ENCODE results near the gene LAMA2. TPM values are rescaled to one million over a fixed set of nuclear protein-coding genes. Genes with fewer than 3 reads are reported as not detected.

Gene LAMA2
- polyA plus RNA-seq, 1 donor from 2014 or later, result 2.5 TPM

DNA sequence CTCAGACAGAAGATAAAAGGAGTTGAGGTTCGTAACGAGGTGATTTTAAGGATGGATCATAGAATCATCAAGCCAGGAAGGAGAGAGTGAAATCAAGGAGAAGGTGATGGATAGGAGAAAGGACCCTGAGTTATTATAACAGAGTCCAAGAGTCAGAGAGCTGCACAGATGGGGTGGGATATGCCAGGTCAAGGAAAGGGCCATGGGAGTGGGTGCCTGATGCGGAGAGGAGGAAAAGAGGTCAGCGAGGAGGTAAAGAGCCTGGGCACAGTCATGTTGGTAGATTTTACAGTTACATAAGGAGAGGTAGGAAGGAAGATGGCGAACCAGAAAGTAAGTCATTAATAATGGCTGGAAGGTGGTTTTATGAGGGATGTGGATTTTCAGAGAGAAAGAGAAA is 114.9 kb downstream of the LAMA2 start:
- no peaks in the 10 kb centered on the region for H3F3A ChIP-seq (ENCODE audit: insufficient read depth, low read length, poor library complexity, severe bottlenecking)
- no peak for TF ChIP-seq MXI1 (conservative IDR thresholded peaks at IDR 0.05; ENCODE audit: poor library complexity, severe bottlenecking)
- no peak for TF ChIP-seq POLR2AphosphoS5 (IDR thresholded peaks at IDR 0.05)
- TF ChIP-seq TAF1 (IDR thresholded peaks at IDR 0.05; ENCODE audit: low read depth), result no peak
- TF ChIP-seq, protein P1, sequence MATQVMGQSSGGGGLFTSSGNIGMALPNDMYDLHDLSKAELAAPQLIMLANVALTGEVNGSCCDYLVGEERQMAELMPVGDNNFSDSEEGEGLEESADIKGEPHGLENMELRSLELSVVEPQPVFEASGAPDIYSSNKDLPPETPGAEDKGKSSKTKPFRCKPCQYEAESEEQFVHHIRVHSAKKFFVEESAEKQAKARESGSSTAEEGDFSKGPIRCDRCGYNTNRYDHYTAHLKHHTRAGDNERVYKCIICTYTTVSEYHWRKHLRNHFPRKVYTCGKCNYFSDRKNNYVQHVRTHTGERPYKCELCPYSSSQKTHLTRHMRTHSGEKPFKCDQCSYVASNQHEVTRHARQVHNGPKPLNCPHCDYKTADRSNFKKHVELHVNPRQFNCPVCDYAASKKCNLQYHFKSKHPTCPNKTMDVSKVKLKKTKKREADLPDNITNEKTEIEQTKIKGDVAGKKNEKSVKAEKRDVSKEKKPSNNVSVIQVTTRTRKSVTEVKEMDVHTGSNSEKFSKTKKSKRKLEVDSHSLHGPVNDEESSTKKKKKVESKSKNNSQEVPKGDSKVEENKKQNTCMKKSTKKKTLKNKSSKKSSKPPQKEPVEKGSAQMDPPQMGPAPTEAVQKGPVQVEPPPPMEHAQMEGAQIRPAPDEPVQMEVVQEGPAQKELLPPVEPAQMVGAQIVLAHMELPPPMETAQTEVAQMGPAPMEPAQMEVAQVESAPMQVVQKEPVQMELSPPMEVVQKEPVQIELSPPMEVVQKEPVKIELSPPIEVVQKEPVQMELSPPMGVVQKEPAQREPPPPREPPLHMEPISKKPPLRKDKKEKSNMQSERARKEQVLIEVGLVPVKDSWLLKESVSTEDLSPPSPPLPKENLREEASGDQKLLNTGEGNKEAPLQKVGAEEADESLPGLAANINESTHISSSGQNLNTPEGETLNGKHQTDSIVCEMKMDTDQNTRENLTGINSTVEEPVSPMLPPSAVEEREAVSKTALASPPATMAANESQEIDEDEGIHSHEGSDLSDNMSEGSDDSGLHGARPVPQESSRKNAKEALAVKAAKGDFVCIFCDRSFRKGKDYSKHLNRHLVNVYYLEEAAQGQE (IDR thresholded peaks at IDR 0.05; ENCODE audit: borderline replicate concordance), result no peak
- no peak for TF ChIP-seq RAD21 (conservative IDR thresholded peaks at IDR 0.05)
- no peak for TF ChIP-seq SMC3 (conservative IDR thresholded peaks at IDR 0.05; ENCODE audit: poor library complexity)
- TF ChIP-seq, protein P2, sequence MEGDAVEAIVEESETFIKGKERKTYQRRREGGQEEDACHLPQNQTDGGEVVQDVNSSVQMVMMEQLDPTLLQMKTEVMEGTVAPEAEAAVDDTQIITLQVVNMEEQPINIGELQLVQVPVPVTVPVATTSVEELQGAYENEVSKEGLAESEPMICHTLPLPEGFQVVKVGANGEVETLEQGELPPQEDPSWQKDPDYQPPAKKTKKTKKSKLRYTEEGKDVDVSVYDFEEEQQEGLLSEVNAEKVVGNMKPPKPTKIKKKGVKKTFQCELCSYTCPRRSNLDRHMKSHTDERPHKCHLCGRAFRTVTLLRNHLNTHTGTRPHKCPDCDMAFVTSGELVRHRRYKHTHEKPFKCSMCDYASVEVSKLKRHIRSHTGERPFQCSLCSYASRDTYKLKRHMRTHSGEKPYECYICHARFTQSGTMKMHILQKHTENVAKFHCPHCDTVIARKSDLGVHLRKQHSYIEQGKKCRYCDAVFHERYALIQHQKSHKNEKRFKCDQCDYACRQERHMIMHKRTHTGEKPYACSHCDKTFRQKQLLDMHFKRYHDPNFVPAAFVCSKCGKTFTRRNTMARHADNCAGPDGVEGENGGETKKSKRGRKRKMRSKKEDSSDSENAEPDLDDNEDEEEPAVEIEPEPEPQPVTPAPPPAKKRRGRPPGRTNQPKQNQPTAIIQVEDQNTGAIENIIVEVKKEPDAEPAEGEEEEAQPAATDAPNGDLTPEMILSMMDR (IDR thresholded peaks at IDR 0.05; ENCODE audit: poor library complexity, severe bottlenecking), result no peak
- no peak for TF ChIP-seq EP300 (conservative IDR thresholded peaks at IDR 0.05; ENCODE audit: poor library complexity, severe bottlenecking)
- TF ChIP-seq EZH2 (IDR thresholded peaks at IDR 0.05; ENCODE audit: borderline replicate concordance, insufficient read depth, low read length, poor library complexity, severe bottlenecking), result no peak
- no peaks in the 10 kb centered on the region for H3K36me3 ChIP-seq (ENCODE audit: insufficient read depth, low read length)
- no peaks in the 10 kb centered on the region for H3K79me2 ChIP-seq (replicated peaks; ENCODE audit: insufficient read depth, low read length)
- no peak overlapping the region for H3K4me3 ChIP-seq (ENCODE audit: low read length)
- no peaks in the 10 kb centered on the region for H3K27me3 ChIP-seq (ENCODE audit: insufficient read depth, low read depth, low read length)
- no peak overlapping the region for H3K27ac ChIP-seq (ENCODE audit: low read length)
- no peaks in the 10 kb centered on the region for H3K9me2 ChIP-seq (ENCODE audit: insufficient read depth, low read length)
- H4K20me1 ChIP-seq (ENCODE audit: insufficient read depth), result no peaks in the 10 kb centered on the region
- no peak overlapping the region for H3K9ac ChIP-seq (ENCODE audit: low read length)
- no peak overlapping the region for H3K4me2 ChIP-seq (ENCODE audit: low read length)
- H3K9me3 ChIP-seq (ENCODE audit: low read length), result no peaks in the 10 kb centered on the region
- no peak overlapping the region for H2AFZ ChIP-seq (ENCODE audit: low read depth, low read length)

DNA sequence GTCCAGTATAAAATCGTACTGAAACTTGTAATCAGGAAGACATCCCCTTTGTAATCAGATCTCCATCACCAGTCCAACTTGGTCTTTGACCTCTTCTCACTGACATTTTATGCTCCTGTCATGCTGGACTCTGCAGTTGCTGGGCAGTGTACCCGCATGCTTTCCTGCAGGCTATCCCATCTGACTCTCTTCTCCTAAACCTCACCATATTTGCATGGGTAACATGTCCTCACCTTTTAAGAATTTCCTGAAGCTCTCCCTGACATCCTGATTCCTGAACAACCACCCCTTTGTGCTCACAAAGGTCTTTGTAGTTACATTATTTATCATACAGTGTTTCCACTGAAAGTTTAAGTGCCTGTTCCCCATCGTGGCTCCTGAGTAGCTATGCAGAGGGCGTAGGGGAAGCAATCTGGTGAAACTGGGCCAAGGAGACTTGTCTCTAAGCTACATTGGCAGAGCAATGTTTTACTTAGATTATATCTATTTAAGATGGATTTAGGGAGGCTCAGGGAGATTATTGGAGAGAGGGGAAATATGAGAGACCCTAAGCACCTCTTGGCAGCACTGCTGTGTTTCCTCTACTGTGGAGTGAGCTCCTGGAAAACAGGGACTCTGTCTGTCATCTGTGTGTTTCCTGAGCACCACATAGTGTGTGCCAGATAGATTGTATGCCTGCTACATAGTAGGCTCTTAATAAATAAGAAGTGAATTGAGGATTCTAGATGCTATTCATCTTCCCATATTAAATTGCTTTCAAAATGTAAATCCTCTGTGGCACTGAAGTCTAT is 124.0 kb downstream of the LAMA2 start:
- TF ChIP-seq SMC3 (conservative IDR thresholded peaks at IDR 0.05; ENCODE audit: poor library complexity) (no peak), EP300 (conservative IDR thresholded peaks at IDR 0.05; ENCODE audit: poor library complexity, severe bottlenecking) (no peak), POLR2AphosphoS5 (IDR thresholded peaks at IDR 0.05) (no peak), RAD21 (conservative IDR thresholded peaks at IDR 0.05) (no peak), MXI1 (conservative IDR thresholded peaks at IDR 0.05; ENCODE audit: poor library complexity, severe bottlenecking) (no peak), TAF1 (IDR thresholded peaks at IDR 0.05; ENCODE audit: low read depth) (no peak), EZH2 (IDR thresholded peaks at IDR 0.05; ENCODE audit: borderline replicate concordance, insufficient read depth, low read length, poor library complexity, severe bottlenecking) (no peak)
- TF ChIP-seq, protein P1 (IDR thresholded peaks at IDR 0.05; ENCODE audit: borderline replicate concordance), result no peak
- TF ChIP-seq, protein P2 (IDR thresholded peaks at IDR 0.05; ENCODE audit: poor library complexity, severe bottlenecking), result no peak
- Histone ChIP-seq H3K9me3 (ENCODE audit: low read length) (no peaks in the 10 kb centered on the region), H3K9me2 (ENCODE audit: insufficient read depth, low read length) (no peaks in the 10 kb centered on the region), H3K4me3 (ENCODE audit: low read length) (peak overlapping the region; percentile 47), H3K27ac (ENCODE audit: low read length) (peak overlapping the region; percentile 69), H4K20me1 (ENCODE audit: insufficient read depth) (no peaks in the 10 kb centered on the region), H3K79me2 (replicated peaks; ENCODE audit: insufficient read depth, low read length) (no peaks in the 10 kb centered on the region), H3K9ac (ENCODE audit: low read length) (peak overlapping the region; percentile 38), H3K4me2 (ENCODE audit: low read length) (peak overlapping the region; percentile 23), H3F3A (ENCODE audit: insufficient read depth, low read length, poor library complexity, severe bottlenecking) (peaks cover 10% of the 10 kb centered on the region), H3K36me3 (ENCODE audit: insufficient read depth, low read length) (no peaks in the 10 kb centered on the region), H2AFZ (ENCODE audit: low read depth, low read length) (no peak overlapping the region), H3K27me3 (ENCODE audit: insufficient read depth, low read depth, low read length) (no peaks in the 10 kb centered on the region)
